Cerebellar nuclear complex (tissue), 1 donor: ENCODE measurements around the gene UBL7.
A peak's percentile ranks its signal among the peaks of the same experiment; 100 is the strongest.
"Not testable (repeated sequence)": the region's sequence is repeated elsewhere in the genome, so short reads cannot be mapped to it uniquely, and the experiment has no call there.

ENCODE experiments used
- DNase-seq, 2 experiments: peaks; one replicate each; lab custom pipeline; 2025; lab: John Stamatoyannopoulos, UW

UBL7 gene

DNA sequence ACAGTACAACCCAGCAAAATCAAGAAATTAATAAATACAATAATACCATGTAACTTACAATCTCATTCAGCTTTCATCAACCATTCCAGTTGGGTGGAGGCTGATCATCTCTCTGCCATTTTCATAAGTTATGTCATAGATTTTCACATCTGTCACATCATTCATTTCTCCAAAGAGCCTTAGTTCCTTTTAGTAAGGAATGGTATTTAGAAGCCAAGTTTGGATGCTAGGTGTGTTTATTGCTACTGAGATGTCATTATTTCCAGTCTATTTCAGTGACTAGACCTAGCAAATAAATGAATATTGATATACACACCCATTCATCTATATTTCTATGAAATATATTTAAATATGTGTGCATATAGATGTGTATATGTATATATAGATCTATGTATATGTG is 2.7 kb upstream of the UBL7 start:
- no peak for DNase-seq

DNA sequence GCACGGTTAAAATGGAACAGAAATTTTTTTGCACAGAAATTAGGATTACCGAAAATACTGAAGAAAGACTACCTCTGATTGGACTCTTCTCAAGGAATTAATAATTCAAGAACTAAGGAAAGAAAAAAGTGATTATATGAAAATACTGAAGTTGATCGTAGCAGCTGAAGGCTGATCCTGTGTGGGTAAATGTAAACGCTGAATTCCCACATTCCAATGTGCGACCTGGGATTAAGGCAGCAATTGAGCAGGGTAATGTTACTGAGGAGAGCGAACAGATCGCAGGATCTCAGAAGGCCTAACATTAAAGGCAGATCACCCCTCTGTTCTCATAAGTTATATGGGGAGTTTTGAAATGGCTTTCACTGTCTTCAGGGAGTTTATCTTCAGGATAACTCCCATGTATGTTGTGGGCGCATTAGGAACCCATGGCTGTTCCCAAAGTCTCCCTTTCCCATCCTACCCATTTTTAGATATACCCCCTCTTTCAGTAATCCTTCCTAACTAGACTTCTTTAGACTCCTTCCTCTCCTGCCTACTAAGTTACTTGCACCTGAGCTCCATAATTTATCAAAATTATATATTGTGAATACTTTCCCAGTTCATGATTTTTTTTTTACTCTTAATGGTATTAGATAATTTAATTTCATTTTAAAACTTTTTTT is 1.0 kb upstream of the UBL7 start:
- DNase-seq: no peak

DNA sequence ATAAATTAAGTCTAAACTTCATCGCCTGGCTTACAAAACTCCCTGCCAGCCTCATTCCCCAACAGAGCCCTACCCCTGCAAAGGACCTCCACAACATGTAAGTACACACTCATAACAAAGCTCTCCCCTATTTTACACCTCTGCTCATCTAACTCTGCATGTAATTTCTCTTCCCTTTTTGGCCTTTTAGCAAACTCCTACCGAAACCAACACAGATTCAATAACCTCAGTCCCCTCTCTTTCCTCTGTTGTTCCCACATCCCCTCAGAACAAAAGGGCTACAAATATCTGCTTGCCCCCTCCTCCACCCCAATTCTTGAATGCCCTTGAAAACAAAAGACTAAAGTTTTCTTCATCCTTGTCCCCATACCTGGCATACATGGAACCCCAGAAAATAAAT is 662 bp downstream of the UBL7 start:
- no peak for DNase-seq

DNA sequence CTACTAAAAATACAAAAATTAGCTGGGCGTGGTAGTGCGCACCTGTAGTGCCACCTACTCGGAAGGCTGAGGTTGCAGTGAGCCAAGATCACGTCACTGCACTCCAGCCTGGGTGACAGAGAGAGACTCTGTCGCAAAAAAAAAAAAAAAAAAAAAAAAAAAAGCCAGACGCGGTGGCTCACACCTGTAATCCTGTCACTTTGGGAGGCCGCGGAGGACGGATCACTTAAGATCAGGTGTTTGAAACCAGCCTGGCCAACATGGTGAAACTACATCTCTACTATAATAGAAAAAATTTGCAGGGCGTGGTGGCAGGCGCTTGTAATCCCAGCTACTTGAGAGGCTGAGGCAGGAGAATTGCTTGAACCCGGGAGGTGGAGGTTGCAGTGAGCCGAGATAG is 1.2 kb downstream of the UBL7 start:
- DNase-seq: not testable (repeated sequence)

DNA sequence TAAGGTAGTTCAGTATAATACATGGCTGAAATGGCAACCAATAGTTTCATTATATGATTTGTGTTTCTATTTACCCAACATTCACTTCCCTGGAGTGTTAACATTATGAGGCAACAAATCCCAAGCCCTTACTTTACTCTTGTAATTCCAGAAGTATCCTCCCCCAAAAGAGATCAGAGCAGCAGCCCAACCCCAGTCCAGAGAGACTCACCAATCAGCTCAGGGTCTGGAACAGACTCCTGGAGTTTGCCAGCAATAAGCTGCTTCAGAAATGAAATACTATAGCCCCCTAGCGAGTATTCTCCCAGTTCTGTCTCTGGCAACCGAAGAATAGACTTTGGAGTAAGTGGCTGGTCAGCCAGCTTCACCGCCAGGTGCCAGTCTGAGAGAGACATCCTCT is 2.5 kb downstream of the UBL7 start:
- DNase-seq: no peak

DNA sequence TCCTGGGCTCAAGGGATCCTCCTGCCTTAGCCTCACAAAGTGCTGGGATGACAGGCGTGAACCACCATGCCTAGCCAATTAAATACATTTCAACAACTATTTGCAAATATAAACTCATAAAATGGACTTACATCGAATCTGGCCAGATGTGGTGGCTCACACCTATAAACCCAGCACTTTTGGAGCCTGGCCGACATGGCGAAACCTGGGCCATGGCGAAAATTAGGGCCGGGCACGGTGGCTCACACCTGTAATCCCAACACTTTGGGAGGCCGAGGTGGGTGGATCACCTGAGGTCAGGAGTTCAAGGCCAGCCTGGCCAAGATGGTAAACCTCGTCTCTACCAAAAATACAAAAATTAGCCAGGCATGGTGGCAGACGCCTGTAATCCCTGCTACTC is 3.9 kb downstream of the UBL7 start:
- DNase-seq: not testable (repeated sequence)

DNA sequence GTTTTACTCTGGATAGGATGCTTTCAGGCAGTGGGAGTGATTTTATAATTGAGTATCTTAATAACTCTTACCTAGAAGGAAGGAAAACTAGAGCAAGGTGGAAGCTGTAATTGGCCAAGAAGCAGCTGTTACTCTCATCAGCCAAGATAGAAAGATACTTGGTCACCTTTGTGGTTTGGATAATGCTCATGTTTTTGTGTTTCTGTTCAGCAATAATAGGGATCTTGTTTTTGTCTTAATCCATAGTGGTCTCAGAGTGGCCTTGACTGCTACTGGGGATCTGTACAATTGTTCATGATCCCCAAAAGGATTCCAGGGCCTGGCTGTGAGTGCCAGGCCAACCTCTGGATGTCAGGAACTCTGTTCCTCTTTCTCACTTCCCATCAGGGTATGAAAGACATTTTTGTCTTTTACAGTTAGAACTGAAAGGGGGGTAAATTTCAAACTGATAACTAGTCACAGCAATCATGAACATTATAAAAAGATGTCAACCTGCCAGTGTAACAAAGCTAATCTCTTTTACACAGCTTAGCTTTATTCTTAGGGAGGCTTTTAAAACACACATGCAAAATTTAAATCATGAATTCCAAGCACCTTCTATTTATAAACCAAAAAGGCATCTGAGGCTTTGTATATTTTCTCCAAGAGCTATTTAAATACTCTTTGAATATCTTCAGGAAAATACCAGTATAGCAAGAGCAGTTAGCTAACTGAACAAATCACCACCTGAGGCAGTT is 6.0 kb downstream of the UBL7 start:
- DNase-seq: no peak

DNA sequence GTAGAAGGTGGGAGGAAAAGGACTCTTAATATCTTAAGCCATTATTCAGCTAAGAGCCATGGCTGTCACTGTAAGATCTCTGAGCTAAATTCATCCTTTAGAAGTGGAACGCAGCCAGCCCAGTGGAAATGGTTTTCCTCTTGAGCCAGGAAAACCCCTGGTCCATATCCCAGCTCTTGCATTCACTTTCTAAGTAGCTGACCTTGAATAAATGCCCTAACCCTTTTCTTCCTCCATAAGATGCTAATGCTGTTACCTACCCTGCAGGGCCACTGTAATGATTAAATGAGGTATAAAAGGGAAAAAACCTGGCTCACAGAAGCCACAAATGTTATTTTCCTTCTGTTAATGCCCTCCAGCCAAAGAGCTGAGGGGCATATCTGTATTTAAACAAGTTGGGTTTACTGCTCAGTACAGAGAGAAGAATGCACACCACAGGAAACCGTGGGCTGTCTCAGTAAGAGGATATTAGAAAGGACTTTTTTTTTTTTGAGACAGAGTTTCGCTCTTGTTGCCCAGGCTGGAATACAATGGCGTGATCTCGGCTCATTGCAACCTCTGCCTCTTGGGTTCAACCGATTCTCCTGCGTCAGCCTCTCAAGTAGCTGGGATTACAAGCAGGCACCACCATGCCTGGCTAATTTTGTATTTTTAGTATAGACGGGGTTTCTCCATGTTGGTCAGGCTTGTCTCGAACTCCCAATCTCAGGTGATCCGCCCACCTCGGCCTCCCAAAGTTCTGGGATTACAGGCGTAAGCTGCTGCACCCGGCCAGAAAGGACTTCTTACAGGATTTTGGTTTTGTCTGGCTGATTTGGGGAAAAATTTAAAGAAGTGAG is 6.8 kb downstream of the UBL7 start:
- no peak for DNase-seq

DNA sequence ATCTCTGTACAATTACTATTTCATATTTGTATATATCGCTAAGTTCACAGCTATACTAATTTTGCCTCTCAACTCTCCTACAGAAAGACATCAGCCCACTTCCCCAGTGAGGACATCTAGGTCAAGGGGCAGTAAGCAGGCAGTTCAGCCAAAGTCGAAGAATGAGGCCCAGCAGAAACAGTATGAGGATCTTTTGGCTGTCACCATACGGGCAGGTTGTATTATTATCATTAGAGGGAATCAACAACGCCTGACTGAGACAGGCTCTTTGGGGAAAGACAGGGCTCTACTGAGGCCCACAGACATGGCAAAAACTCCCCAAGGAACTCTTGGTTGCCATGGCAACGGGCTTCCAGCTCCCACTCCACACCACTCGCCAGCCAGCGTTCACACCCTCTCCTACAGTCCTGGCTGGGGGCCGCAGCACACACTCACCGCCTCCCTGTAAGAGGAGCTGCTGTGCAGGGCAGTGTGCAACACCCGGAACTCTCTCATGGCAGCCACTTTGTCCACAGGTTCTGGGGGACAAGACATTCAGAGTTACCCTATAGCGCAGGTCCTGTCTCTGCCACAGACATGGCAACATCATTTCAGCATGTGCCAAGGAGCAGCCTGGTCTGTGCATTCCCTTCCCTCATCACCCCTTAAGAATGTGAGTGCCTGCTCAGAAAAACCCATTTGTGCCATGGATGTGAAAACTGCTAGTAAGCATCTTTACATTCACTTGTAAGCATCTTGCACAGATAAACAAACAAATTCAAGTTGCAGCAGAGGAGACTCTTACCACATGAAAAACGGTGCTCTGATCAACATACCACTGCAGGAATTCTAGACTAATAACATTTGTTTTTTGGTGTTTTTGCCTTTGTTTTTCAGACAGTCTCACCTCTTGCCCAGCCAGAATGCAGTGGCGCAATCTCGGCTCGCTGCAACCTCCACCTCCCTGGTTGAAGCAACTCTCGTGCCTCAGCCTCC is 8.8 kb downstream of the UBL7 start:
- DNase-seq: no peak

DNA sequence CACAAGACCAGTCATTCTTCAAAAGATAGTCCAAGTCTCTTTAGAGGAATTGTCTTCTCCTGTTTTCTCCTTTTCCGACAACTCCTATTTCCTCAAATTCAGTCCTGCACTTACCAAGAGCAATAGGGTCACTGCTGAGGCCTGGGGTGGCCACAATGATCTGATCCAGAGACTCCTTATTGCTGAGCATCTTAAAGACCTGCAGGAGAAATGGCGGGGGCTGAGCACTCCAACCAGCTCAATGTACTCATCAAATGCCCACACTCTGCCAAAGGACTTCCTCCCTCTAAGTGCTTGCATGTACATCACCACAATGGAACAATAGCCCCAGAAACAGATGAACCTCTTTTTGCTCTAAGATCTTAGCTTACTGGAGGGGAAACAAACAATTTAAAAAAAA is 9.6 kb downstream of the UBL7 start:
- no peak for DNase-seq

DNA sequence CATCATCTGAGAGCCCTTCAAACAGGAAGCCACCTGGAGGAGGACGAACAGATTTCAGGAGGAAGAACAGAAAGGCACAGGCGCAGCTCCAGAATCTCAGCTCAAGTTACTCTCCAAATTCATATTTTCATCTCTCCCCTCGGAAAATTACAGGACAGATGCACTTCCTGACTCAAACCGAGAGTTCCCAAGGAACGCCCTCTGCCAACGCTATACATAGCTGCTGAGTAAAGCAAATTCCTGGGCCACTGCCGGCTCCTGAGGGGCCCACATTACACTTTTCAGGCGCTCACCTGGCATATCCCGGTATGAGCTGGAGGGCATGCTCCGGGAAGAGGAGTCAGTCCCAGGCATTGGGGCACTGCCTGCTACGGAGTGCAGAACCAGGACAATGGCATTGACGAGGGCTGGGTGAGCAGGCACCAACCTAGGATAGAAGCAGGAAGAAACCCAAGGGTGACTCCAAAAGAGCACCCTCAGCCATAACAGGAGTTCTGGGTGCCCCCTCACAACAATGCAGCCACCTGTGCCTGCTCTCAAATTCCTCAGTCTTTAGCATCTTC is 11.2 kb downstream of the UBL7 start:
- peak; percentile 59 to 72 for DNase-seq

DNA sequence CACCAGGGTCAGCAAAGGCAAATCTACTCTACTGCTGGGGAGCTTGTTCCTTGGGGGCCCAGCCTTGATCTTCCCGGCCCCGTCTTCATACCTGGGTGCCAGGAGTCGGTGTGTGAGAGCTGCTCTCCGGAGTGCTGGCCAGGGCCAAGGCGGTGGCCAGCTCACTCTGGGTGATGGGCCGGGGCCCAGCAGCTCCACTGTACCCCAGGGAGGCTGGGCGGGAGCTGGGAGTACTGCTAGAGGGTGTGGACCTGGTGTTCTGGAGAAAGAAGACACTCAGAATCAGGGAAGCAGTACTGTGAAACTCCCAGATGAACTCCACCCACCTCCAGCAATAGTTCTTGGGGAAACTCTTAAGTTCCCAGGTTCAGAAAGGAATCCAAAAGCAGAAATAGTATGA is 11.9 kb downstream of the UBL7 start:
- no peak for DNase-seq

DNA sequence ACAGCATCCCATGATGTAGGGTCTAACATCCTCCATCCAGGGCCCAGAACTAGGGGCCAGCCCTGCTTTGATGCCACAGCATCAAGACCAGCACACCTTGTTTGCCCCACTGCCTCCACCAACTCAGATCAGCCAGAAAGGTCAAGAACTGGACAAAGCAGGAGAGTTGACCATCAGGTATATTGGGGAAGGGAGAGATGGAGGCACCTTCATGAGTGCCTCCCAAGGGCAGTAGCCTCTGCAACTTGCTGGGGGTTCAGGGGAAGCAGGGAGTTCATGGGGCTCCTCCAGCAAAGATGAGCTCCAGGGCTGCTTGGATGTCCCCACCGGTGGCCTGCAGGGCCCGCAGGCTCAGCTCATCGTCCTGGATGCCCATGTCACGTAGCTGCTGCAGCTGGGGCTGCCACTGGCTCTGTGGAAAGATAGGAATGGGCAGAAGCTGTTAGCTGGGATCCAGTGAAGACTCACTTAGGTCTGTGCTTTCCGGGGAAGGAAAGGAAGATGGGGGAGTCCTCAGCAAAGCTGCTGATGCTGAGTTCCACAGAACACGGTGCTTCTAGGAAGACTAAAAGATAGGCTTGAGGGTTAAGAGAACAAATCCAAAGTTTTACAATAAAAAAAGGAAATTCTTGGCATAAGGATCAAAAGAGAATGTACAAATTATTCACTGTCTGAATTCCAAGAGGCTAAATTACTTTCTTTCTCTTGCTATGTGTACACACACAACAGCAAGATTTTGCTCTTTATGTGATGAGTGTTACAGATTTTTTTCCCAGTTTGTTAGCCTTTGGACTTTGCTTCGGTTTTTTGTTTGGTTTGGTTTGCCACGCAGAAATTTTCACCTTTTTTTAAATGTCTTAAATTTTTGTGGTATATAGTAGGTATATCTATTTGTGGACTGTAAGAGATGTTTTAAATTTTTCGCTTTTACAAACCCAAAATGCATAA is 14.9 kb downstream of the UBL7 start:
- DNase-seq: no peak

DNA sequence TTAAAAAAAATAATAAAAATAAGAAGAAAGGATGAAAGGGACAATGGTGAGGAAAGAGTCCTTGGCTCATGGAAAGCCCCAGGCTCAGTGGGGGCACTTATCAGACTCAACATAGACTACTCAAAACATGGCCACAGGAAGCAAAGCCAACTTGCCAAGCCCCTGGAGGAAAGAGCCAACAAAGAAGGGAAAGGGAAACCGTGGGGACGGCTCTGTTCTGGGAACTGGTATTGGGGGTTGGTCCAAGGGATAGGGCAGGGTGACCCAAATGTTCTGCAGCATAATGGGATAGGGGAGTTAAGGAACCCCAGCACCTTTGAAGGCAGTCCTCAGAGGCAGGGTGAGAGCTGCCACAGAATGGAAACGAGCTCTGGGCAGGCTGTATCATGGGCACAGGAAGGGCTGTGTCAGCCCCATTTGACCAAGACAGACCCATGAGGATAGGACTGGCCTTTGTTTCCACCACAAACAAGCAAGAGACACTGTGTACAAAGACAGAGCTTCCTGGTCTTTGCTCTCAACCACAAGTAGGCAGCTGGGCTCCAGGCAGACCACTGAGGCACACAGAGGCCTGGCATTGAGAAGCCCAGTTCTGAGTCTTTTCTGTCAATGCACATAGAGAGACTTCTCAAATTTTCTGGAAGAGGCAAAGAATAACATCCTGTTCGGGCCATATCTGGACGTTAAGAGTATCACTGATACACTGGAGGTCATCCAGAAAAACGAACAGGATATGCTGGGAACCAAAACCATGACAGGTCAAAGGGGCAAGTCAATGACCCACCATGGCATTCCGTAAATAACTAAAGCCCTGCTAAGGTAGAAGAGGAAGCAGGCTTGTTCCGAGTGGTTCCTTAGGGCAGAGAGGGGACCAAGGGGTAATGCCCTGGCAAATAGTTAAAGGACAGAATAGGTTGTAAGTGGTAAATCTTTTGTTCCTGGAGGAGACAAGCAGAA is 16.6 kb downstream of the UBL7 start:
- no peak for DNase-seq

DNA sequence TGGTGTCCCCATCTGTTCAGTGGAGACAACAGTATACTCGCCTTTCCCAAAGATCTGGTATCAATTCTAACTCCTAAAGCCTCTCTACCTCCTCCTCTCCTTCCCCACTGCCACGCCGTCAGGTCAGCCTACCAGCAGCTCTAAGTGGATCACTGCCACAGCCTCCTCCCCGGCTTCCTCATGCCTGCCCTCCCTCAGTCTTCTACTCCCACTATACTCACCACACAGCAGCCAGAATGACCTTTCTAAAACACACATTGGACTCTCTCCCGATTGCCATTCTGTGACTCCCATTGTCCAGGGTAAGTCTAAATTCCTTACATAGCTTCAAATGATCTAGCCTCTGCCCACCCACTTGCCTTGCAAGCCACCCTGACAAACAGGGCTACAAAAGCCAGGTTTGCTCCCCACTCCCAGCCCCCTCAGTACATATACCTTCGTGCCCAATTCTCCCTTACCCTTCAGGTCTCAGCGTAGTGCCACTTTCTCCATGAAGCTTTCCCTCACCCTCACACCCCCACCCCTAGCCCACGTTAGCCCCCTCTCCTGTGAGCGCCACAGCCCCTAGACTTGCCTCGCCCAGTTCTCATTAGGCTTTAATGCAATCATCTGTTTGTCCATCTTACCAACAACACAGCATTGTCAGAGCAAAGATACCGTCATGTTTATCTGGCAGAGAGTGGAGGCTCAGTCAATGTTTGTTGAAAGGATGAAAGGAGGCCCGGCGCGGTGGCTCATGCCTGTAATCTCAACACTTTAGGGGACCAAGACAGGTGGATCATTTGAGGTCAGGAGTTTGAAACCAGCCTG is 17.7 kb downstream of the UBL7 start:
- DNase-seq: no peak

DNA sequence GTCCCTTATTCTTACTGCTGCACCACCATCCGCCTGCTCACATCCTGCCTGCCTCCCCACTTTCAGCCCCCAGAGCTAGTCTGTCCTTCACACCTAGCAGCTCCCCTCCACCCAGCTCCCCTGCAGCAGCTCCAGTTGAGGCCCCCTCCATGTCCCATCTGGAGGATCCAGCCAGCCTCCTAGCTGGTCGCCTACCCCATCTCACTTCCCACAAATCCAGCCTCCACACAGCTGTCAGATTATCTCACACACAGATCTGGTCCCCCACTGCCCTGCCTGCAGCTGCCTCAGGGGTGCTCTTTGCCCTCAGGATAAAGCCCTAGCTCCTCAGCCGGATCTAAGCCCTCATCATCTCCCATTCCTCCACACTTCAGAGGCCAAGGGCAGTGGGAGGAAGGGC is 18.4 kb downstream of the UBL7 start:
- no peak for DNase-seq

DNA sequence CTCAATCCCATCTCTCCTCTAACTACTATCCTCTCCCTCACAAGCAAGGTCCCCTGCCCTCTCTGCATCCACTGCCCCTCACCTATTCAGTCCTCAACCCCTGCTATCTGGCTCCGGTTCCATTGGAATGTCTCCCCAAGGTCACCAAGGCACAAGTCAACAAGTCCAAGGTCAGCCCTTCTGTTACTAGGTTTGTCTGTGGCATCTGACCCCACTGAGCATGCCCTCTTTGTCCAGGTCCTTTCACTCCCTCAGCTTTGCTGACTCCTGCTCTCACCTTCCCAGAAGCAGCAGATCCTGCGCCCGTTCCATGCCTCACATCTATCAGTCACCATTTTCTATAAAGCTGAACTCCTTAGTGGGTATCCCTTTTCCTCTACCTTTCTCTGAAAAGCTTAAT is 18.9 kb downstream of the UBL7 start:
- no peak for DNase-seq

DNA sequence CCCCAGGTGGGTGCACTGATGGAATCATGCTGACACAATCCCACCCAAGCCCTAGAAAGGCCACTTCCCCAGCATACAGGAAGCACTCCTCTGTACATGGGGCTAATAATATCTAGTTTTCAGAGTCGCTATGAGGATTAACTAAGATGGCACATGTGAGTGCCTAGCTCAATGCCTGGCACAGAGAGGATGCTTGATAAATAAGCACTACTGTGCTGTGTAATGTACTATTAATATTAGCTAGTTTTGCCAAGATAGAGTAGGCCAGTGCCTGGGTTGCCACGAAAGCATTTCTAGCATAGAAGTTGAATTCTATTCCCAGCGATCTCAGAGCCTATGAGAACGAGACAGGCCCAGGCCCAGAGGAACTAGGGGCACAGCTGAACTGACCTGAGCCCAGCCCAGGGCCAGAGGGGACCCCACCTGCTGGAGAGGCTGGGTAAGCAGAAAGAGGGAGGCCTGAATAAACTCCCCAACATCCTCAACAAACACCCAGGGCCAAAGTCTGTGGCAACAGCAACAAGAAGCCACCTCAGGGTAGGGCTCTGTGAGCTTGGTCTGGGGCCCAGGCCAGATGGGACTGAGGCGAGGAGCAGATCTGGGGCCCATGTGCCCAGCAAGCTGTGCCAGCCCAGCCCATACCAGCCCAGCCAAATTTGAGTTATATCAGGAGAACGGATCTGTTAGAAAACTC is 19.6 kb downstream of the UBL7 start:
- DNase-seq: no peak
